HK-2 (cell line): ENCODE measurements around the gene EMILIN2.

Experiments used
- DNase-seq: peaks from one replicate; pipeline ENCODE4 v3.0.0-alpha.2; 2018; ENCODE audit not compliant: unreplicated experiment

EMILIN2 gene

DNA sequence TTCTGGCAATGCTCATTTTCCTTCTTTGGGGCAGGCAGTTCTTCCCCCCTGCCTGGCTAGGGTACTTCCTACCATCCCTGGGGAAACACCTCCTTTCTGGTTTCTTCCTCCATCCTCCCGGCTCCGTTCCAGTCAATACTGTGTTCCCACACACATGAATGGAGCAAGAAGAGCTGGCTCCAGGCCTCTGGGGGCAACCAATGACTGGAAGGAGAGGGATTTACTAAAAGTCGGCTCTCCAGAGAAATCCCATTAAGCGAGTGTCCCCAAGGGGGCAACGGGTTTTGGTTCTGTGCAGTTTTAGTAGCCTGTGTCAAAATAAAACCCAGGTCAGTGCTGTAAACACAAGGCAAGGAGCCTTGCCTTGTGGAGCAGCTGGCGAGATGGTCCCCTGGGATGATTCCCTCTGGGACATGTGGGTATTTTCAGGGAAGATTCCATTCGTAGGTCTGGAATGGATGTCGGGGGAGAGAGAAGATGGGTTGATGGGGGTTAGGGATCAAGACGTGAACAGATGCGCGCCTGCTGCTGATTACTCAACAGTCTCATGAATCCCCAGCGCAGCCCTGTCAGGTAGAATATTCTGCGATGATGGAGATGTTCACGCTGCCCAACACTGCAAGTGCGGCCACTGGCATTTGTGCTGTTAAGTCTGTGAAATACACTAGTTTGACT, 32.0 kb downstream of the EMILIN2 start:
- DNase-seq = no peak

DNA sequence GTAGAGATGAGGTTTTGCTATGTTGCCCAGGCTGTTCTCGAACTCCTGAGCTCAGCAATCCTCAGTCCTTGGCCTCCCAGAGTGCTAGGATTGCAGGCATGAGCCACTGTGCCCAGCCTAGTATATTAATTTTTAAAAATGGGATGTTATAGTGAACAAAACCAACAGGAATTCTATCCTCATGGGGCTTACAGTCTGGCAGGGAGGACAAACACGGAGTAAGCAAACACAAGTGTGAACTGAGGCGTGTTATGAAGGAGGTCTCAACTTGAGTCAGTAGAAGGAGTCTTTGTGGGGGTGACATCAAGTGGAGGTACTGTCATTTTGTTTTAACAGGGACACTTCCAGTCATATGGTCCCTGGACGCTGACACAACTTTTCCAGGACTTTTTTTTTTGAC, 33.1 kb downstream of the EMILIN2 start:
- no peak for DNase-seq

DNA sequence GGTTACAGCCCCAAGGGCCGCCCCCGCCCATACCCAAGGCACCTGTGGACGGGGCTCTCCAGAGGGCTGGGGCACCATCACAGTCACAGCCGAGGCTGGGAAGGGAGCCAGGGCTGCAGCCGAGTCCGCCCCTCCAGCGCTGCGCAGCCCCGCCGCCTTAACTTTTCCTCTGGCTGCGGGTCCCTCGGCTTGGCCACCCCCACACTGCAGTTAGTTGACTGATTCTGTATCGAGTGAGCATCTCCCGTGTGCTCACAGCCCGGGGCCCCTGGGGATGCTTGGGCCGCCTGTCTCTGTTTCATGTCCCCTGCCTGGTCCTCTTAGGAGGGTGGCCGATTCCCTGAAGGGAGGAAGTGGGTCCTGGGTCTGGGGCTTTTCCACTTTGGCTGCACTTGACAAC, 33.7 kb downstream of the EMILIN2 start:
- DNase-seq = no peak

DNA sequence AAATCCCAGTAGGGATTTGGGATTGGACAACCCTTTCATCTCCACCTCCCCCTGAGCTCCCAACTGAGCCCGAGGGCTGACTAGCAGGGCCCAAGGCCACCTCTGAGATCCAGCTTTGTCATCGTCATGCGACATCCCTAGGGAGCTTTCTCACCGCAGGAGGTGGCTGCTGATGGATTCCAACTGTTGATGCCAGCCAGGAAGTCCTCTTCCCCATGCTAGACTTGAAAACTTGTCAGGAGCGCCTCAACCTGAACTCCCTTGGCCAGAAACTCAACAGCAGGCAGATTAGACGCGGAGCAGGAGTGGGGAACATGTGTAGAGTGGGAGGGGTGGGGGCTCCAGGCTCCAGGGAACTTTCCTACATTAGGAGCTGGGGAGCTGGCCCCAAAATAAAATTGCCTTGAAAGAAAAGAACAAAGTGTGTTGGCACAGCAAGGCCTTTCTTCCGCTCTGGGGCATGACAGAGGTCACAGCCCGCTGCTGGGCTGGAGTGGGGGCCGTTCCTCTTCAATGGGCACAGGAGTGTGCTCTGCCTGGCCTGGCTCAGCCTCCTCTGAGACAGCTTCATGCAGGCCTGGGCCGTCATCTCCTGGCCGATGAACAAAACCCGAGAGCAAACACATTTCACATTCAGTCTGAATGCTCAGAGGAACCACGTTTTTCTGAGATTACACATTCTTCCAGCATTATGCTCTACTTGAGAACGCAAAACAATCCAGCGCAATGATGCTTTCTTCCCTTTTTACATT, 34.5 kb downstream of the EMILIN2 start:
- peak; percentile 75 for DNase-seq

DNA sequence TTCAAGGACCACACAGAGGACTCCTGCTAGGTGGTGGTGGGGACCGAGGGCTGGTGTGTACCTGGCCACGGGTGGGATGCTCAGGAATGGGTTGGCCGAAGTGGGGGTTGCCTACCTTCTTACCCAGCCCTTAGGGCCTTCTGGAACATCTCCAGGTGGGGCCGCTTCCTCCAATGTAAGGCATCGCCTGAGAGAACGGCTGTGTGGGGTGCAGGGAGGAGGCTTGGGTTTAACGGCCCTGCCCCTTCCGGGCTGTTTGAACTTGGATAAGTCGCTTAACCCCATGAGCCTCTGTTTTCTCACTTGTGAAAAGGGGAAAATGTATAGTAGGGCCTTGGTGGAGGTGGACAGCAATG, 35.0 kb downstream of the EMILIN2 start:
- peak; percentile 32 for DNase-seq

DNA sequence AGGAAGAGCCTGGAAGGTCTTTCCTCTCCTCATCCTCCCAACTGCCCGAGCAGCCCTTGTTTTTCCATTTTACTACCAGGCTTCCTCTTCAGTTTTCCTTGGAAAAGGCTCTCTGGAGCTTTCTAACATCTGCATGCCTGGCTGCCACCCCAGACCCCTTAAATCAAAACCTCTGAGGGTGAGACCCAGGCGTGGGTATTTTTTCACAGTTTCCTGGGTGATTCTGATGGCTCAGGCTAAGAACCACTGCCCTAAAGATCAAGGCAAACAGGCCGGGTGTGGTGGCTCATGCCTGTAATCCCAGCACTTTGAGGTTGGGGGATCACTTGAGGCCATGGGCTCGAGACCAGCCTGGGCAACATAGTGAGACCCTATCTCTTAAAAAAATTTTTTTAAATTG, 35.4 kb downstream of the EMILIN2 start:
- DNase-seq = no peak

DNA sequence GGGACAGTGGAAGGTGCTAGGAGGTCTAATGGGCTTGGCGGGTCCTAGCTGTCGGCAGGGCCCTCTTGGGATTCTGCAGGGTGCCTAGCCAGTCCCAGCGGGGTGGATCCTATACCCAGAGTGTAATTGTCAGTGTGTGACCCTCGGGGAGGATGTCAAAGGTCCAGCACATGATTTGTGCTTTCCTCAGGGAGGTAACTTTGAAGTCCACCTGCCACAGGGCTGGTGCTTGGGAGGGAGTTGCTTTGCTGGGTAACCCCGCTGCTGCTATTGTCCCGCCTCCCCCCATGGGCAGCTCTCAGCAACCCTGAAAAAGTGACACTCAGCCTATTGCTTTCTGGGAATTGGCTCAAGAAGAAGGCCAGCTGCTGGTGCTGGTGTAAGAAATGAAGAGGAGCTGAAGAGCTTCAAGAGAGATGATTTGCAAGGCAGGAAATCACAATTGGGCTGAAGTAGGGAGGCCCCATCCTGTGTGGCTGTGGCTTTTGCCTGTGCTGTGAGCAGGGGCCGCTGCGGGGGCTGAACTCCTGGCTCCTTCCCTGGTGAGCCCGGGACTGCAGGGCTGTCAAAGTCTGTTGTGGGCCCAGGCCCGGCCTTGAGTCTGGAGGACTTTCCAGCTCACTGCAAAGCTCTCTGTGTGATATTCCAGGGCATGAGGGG, 36.4 kb downstream of the EMILIN2 start:
- no peak for DNase-seq

DNA sequence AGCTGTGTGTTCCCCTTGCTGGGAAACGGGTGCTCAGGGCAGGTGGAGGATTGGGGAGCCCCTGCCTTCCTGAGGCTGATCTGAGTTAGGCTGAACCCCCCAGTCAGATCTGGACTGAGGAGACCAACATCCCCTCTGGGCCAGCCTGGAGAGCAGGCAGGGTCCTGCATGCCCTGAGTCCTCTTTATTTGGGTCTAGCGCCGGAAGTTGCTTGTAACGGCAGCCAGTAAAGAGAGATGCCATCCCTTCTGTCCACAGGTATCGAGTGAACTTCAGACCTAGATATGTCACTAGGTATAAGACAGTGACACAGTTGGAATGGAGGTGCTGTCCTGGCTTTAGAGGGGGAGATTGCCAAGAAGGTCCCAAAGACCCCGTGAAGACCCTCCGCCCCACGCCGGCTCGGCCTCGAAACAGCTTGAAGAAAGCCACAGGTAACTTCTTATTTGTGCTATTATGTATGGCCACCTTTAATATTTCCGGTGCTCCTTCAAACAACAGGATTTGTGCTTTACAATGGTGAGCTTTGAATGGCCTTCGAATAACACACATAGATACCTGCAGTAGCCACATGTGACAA, 38.0 kb downstream of the EMILIN2 start:
- no peak for DNase-seq

DNA sequence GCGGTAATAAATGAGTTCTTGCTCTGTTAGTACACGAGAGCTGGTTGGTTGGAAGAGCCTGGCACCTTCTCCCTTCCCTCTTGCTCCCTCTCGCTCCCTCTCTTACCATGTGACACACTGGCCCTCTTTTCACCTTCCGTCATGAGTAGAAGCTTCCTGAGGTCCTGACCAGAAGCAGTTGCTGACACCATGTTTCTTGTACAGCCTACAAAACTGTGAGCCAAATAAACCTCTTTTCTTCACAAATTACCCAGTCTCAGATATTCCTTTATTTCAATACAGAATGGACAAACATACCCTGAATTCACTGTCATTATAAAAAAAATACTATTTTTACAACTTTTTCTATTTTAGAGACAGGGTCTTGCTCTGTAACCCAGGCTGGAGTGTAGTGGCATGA, 40.7 kb downstream of the EMILIN2 start:
- DNase-seq = no peak

DNA sequence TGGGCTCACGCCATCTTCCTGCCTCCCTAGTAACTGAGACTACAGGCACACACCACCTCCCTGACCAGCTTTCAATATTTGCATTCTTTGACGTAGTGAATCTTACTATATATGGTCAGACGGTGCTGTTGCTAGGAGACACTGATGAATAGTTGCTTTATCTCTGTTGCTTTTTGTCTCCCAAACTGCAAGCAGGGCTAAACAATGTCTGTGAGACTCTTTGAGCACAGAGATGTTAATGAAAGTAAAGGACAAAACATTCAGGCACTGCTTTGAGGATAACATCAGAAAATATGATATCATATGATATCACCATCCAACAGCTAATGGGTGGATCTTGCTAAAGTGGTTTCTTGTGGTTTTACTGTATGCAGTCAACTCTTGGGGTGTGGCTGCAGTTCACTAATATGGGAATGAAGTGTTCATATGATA, 43.0 kb downstream of the EMILIN2 start:
- DNase-seq = no peak

DNA sequence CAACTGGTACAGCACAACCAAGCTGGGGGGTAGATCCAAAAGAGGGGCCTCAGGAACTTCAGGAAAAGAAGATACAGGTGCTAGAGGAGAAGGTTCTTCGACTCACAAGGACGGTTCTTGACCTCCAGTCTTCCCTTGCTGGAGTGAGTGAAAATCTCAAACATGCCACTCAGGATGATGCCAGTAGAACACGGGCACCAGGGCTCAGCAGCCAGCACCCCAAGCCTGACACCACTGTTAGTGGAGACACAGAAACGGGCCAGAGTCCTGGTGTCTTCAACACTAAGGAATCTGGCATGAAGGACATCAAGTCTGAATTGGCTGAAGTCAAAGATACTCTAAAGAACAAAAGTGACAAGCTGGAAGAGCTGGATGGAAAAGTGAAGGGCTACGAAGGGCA, 43.8 kb downstream of the EMILIN2 start:
- DNase-seq = no peak

DNA sequence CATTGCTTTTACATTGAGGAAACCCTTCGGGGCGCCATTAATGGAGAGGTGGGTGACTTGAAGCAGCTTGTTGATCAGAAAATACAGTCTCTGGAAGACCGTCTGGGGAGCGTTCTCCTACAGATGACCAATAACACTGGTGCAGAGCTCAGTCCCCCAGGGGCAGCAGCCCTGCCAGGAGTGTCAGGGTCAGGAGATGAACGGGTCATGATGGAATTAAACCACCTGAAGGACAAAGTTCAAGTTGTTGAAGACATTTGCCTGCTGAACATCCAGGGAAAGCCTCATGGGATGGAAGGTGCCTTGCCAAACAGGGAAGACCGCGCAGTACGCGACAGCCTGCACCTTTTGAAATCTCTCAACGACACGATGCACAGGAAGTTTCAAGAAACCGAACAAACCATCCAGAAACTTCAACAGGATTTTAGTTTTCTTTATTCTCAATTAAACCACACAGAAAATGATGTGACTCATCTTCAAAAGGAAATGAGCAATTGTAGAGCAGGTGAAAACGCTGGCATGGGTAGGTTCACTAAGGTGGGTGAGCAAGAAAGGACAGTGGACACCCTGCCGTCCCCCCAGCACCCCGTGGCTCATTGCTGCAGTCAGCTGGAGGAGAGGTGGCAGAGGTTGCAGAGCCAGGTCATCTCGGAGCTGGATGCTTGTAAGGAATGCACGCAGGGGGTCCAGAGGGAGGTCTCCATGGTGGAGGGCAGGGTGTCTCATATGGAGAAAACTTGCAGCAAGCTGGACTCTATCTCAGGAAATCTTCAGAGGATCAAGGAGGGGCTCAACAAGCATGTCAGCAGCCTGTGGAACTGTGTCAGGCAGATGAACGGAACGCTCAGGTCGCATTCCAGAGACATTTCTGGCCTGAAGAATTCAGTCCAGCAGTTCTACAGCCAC, 45.0 kb downstream of the EMILIN2 start:
- no peak for DNase-seq

DNA sequence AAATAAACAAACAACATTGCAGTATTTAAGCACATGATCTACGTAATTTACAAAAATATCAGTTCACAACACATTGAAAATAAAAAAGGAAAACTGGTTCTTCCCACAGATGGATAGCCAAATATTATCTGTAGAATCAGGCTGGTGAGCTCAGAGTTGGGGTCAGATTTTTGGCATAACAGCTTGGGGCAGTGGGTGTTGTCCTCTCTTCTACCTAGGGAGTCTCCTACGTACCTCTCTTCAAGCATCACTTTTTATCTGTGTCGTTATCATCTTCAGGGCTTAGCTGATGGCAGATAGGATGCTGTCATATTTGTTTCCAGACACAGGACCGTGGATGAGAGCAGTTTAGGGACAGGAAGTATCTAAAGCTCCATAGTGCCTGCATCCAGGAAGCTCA, 46.2 kb downstream of the EMILIN2 start:
- no peak for DNase-seq

DNA sequence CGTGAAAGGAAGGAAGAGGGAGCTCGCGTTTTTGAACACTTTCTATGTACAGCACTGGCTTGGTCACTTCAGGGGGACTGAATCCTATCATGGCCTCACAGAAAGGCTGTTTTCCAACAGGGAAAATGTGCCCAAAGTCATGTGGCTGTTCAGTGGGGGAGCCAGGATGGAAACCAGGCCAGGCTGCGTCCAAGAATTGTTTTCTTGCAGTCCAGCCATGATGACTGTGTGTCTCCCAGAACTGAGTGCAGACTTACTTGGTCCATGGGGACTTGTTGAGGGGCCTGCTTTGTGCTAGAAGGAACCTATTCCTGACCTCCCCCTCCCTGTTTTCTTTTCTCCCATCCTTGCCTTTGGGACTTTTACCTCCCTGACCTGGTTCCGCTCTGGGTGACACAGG, 46.9 kb downstream of the EMILIN2 start:
- no peak for DNase-seq

DNA sequence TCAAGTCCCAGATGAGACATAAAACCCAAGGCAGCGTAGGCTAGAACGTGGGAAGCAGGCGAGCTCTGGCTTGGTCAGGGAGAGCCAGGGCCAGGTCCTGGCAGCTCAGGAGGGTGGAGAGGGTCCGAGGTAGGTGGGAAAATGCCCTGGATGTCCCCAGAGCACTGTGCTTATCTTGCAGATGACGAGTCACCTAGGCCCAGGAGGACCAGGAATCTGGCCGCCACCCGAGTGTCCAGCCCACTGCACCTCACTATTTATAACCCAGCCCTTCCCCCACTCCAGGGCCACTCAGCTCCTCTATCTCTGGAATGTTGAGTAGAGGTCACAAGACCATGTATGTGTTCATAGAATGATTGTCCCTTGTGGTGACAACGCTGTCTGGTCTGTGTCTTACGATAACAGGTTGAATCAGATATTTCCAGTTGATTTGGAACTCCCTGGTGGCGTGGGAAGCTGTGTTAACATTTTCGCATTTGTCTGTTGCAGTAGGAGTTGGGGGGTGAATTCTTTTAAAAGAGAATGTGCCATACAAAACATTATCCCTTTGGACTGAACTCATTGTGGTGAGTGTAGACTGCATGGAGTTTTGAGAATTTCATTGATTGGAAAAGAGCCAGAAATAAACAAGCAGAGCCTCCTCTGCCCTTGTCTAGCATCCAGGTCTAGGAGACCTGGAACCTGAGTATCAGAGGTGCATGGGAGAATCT, 47.5 kb downstream of the EMILIN2 start:
- no peak for DNase-seq

DNA sequence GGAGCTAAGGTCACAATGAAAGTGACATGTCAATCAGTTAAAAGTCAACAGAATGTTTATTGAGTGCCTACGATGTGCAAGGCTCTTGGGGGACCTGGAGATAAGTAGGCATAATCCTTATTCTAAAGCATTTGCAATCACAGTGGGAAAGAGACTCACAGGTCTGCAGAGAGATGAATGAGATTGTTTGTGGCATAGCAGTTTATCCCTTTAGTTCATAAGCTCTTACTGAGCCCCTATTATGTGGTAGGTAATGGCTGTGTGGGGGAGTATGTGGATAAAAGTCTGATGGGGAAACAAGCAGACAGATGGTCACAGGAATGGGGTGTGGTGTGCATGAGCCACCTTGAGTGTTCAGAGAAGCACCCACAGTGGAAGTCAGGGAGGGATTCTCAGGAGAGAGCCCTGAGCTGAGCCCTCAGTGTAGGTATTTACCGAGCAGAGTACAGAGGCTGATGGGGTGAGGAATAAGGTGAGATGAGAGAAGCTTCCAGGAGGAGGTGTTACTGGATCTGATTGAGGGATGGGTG, 48.1 kb downstream of the EMILIN2 start:
- DNase-seq = no peak

DNA sequence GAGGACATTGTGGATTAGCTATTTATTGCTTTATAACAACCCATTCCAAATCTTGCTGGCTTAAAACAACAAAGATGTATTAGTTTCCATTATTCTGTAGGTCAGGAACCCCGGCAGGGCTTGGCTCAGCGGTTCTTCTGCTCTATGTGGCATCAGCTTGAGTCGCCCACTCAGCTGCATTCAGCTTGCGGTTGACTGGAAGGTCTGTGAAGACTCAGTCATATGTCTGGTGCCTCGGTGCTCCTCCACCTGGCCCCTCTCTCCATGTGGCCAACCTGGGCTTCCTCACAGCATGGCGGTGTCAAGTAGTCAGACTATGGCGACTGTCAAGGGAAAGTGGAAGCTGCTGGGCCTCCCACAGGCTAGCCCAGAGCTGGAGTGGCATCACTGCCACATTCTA, 48.6 kb downstream of the EMILIN2 start:
- no peak for DNase-seq

DNA sequence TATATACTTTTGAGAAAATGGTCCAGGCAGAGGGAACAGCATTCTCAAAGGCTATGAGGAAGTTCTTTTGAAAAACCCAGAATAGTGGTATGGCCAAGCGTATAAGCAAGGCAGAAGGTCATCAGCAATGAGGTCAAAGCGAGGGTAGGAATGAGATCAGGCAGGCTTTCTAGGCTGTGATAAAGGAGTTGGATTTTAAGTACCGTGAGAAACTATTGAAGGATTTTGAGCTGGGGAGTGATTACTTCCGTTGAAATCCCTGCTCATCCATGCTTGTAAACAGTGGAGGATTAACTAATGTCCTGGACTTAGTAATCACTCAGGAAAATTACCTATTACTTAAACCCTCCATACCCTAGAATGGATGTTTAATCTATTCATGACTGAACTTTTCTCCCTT, 50.2 kb downstream of the EMILIN2 start:
- no peak for DNase-seq

DNA sequence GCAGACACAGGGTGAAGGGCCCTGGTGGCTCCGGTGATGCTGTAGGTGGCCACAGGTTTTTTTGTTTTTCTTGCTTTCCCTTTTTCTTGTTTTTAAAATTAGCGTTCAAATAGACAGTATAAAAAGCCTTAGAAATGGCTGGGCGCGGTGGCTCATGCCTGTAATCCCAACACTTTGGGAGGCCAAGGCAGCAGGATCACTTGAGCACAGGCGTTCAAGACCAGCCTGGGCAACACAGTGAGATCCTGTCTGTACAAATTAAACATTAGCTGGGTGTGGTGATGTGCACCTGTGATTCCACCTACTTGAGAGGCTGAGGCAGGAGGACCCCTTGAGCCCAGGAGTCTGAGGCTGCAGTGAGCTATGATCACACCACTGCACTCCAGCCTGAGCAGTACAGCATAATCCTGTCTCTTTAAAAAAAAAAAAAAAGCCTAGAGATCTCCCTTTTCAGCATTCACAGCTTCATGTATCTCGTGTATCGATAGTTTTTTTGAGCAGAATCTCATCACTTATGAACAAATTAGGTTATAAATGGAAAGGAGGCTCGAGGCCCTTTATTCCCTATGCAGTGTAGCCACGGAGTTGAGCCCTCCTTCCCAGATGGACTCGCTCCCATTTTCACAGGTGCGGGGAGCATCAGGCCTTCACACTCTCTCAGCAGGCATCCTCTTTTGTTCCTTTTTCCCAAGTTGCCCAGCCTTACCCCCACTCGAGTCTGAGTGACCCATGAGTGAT, 50.8 kb downstream of the EMILIN2 start:
- no peak for DNase-seq

DNA sequence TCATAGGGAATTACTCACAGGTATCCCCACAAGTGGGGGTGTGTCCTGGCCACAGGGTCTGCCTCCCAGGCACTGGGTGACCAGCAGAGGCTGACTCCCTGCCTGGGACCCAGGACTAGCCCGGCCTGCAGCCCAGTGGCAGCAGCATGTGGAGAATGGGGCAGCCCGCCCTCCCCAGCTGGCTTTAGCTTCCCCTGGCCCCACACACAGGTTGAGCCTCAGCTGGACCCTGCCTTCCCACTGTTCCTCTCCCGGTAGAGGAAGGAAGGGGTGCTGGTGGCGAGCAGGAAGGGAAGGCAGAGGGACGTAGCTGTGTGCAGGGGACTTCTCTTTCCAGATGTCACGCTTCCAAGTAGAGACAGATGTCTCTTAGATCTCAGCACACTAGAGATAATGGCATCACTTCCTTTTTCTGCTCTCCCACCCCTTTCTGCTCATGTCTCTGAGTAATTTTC, 51.4 kb downstream of the EMILIN2 start:
- peak; percentile 51 for DNase-seq
